Caki2 (cell line): Measurements from ENCODE around the gene GDF15. TPM values are rescaled to one million over a fixed set of nuclear protein-coding genes. Genes with fewer than 3 reads are reported as not detected.

Experiments used
- DNase-seq: peaks from one replicate; pipeline ENCODE4 v3.0.0-alpha.2; 2015; ENCODE audit warnings: low read depth
- in situ Hi-C: cut with HindIII; loops from 2 replicates; pipeline ENCODE4 v1.10.0; 2016; ENCODE audit warnings: low sequenced_read_pairs, low pct_unique_long_range_greater_than_20kb, mixed read lengths
- total RNA-seq: library from RNA; depleted of rRNA; stranded (reverse); fragments of >200 nt; shearing (Covaris generic); gene quantifications from 2 replicates; pipeline ENCODE4 v1.2.3, GENCODE V29; 2014; ENCODE audit warnings: low replicate concordance

The GDF15 gene
- total RNA-seq, 1 experiment from 2014 or later, result 410 TPM

DNA sequence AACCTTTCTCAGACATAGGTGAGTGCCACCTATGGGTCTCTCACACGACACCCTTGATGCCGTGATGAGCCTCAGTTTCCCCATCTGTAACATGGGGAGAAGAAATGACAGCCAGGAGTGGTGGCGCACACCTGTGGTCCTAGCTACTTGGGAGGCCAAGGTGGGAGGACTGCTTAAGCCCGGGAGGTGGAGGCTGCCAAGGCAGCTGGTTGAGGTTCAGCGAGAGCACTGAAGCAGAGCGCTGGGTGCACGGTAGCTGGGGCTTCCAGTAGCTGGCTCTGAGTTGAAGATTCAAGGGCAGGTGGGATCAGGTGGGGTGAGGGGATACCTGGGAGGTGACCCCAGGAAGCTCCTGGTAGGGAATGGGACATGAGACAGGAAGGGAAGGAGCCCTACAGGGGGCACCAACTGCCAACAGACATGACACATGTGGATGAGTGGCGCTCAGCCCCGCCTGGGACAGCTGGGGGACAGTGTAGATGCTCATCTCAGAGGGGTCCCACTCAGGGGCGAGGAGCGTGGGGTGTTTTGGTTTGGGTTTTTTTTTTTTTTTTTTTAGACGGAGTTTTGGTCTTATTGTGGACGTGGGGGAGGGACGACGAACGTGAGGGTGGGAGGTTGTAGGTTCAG lies 26.8 kb downstream of the GDF15 start:
- no peak for DNase-seq
- in situ Hi-C loops, result no loop called here

DNA sequence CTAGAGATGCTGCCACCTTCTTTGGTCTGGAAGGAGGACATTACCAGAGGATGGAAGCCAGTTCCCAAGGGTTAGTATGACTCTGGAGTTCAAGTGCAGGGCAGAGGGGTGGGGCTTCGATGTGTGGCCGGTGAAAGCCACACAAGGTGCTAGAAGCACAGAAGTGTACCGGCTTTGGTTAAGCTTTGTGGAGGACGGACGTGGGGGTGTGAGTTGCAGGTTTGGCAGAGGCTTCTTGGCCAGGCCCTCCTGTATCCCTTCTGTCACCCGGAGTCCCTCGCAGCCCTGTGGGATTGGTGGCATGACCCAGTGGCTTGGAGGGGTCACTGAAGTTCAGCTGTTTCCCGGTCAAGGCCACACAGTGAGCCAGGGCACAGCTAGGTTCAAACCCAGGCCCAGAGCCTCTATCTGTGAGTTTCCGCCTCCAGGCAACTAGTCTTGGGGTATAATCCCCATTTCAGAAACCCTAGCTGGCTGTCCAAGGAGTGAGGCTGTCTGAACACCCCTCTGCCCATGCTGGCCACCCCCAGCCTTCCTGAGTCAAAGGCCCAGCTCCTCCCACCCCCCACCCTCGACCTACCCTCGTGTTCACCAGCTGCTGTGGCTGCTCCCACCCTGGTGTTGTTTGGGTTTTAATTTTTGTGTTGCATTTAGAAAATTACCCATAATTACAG lies 28.7 kb downstream of the GDF15 start:
- DNase-seq, result peak; percentile 64
- in situ Hi-C loops, result no loop called here

DNA sequence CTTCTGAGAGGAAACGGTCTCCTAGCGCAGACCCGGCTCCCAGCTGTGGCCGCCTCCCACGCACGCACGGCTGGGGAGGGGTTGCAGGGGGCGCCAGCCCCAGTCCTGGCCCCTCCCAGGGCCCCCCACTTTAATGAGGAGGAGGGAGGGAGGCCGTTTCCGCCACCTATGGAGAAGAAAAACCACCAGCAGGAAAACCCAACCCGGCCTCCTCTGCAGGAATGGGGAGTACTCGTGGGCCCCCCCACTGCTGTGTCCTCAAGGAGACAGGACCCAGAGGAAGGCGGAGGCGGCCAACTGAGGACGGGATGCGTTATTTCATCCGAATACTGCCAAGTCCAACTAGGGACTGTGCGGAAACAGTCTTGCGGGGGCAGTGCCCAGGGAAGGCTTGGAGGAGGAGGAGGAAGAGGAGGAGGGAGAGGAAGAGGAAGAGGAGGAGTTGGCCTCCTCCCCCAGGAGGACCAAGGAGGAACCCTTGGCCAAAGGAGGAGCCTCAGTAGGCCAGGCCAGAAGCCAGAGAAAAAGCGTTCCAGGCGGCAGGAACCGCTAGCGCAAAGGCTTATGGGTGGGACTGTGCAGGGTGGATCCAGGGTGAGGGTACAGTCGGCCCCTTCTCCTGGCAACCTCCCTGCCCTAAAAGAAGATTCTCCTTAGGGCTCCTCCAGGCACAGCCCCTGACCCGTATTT lies 29.4 kb downstream of the GDF15 start:
- in situ Hi-C loops, result no loop called here
- DNase-seq, result no peak

DNA sequence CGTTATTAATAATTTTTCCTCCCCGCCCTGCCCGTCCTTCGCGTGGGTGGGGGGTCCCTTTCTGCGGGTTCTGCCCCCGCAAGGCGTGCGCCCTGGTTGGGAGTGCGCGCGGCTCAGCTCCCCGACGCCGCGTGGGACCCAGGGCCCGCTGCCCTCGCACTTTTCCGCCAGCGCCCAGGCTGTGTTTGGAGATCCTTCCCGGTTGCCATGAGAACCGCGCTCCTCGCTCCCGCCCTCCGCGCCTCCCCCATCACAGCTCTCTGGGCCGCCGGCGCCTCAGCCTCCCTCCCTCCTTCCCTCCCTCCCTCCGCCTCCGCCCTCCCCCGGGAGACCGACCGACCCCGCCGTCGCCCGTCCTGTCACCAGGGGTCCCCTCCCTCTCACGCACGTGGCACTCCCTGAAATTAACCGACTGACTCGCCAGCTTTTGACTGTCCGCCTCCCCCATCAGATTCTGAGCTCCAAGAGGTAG lies 30.9 kb downstream of the GDF15 start:
- in situ Hi-C loops, result no loop called here
- DNase-seq, result peak; percentile 89

DNA sequence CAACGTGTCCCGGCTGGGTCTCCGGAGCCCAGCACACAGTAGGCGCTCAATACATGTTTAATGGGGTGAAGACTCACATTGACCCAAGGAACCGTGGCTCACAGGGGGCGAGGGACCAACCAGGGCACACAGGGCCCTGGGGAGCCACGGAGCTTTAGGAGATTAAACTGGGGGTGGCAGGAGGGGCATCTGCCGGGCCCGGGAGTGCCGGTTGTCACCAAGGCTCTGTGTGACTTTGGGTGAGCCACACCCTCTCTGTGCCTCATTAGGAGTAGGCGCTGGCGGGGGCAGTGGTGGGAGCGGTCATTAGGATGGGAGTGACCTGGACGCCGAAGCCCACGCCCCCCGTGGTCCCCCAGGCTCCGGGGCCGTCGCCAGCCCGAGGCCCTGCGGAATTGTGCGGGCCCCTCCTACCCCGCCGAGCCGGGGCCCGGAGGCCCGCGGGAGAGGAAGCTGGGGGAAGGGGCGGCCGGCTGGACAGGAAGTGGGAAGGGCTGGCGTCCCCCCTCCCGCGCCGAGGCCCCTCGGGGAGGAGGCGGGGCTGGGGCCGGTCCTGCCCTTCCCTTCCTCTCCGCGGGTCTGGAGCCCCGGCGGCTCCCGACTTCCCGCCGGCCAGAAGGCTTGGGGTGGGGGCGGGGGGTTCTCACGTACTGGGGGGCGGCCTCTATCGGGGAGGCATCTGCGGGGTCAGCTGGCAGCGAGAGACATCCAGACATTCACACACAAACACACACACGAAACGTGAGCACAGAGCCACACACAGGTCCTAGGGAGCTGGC lies 31.5 kb downstream of the GDF15 start:
- in situ Hi-C loops, result no loop called here
- peak; percentile 92 for DNase-seq

DNA sequence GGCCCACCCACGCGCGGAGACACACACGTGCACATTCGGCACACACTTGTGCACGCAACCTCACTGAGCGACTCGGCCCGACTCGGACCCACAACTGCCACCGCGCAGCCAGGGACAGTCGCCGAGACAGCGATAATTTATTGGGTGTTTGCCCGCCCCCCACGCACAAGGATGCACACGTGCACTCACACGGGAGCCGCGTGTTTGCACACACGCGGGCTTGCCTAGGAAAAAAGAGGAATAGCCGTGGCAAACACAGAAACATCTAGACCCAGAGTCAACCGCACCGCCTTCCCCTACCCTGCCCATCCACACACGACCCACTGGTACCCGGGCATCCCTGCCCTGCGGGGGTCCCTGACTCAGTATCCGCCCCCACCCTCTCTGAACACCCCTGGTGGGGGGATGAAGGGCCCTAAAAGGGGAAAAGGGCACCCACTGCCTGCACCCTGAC lies 32.1 kb downstream of the GDF15 start:
- DNase-seq, result peak; percentile 48
- in situ Hi-C loops, result no loop called here

DNA sequence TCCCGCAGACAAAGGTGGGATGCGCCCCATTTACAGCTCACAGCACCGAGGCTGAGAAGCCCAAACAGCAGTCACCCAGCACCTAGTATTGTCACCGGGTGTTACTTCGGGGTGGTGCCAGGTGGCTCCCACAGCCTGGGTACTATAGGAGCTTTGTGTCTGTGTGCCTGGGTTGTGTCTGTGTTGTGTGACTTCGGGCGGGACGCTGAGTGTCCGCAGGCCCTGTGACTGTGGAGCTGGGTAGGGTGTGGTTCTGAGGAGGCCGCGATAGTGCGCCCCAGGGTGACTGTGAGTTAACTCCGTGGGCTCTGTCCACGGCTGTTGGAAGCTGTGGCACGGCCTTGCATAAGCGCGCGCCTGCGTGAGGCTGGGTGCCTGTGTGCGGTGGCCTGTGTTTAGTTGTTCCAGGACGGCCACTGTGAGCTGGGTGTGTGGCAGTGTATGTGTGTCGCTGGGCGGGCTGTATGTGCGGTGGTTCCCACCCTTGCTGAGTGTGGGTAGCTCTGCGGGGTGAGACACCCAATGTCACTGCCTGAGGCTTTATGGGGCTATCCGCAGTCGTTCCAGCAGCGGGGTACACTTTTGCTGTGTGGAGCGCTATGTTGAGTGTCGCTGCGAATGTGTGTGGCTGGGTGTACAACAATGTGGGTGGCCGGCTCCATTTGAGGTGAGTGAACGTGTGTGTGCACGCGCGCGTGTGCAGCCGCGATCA lies 32.7 kb downstream of the GDF15 start:
- in situ Hi-C loops, result no loop called here
- DNase-seq, result no peak

DNA sequence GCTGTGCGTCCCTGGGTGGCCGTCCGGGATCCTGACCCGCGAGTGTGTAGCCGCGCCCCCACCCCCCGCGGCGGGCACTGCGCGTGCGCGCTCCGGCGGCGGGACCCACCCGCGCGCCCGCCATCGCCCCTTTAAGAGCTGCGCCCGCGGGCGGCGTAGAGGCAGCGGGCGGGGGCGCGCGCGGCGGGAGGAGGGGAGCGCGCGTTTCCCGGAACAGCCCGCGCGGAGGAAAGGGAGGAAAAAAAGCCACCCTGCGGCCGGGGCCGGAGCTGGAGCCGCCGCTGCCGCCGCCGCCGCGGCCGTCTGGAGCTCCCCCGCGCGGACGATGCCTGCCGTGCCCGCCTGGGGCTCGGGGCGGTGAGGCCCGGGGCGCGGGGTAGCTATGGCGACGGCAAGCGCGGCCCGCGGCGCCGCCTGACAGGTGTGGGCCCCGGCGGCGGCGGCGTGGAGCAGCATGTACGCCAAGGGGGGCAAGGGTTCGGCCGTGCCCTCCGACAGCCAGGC lies 33.3 kb downstream of the GDF15 start, which contains the start of gene SSBP4:
Gene SSBP4, plus strand, starts transcription at position 204 of the 504 bp plus-strand sequence. Its CDS starts 251 bp downstream, at position 455.
- DNase-seq, result peak; percentile 88
- in situ Hi-C loops, result no loop called here

DNA sequence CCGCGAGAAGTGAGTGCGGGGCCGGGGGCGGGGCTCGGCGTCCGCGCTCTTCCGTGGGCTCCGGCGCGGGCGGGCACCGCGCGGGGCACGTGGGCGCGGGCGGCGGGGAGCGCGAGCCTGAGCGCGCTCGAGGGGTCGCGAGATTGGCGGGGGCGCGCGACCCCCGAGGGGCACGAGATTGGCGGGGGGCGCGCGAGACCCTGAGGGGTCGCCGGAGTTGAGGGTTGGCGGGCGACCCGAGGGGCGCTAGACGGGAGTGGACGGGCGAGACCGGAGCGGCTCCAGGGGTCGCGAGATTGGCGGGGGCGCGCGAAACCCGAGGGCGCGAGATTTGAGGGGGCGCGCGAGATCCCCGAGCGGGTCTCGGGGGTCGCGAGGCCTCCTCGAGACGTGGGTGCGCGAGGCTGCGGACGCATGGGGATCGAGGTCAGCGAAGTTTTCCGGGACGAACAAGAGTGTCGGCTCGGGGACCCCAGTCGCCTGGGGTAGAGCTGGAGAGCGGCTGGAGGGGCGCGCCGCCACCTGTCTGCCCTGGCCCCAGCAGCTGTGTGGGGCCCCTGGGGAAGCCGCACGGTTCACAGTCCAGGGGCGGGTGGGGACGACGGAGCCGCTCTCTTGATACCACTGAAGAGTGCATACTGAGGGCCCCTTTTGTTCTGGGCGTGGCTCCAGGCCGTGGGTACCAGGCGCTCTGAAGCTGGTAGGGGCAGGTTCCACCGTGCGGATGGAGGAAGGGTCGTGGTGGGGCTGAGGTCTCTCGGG lies 33.9 kb downstream of the GDF15 start:
- in situ Hi-C loops, result no loop called here

DNA sequence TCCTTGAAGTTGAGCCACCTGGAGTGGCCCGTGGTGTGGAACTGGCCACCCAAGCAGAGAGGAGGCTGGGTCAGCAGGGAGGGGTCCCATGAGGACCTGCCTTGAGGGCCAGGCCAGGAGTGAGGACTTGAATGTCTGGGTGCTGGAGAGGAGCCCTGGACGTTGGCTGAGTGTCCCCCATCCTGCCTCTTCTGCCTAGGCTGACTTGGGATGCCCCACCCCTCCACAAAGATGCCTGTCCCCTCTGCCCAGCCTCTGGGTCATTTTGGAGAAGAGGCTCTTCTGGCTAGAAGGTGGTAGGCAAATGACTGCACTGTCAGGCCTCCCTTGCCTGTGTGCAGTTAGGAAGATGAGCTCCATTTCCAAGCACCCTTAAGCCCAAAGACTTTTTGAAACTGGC lies 35.0 kb downstream of the GDF15 start:
- no peak for DNase-seq
- in situ Hi-C loops, result no loop called here

More for the DNA sequence above, 33.9 kb downstream of the GDF15 start:
- no peak for DNase-seq

DNA sequence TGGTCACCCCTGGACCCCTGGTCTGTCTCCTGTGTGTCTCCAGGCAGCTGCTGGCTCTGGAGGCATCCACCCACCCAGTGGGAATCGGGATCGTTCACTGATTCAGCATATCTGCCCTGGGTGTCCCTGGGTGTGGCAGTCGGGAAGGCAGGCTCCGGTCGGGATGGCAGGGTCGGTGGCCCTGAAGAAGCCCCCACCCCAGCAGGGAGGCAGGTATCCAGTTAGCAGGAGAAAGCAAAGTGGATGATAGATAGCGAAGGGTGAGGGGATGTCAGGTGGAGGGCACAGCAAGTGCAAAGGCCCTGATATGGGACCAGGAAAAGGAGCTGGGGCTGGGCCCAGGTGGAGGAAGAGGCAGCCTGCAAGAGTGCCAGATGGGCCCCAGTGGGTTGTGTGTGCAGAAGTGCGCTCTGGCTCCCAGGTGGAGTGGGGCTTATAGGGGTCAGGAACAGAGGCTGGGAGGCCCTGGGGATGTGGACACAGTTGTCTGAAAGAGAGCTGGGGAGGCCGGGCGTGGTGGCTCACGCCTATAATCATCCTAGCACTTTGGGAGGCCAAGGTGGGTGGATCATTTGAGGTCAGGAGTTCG lies 35.5 kb downstream of the GDF15 start:
- no peak for DNase-seq
- in situ Hi-C loops, result no loop called here

DNA sequence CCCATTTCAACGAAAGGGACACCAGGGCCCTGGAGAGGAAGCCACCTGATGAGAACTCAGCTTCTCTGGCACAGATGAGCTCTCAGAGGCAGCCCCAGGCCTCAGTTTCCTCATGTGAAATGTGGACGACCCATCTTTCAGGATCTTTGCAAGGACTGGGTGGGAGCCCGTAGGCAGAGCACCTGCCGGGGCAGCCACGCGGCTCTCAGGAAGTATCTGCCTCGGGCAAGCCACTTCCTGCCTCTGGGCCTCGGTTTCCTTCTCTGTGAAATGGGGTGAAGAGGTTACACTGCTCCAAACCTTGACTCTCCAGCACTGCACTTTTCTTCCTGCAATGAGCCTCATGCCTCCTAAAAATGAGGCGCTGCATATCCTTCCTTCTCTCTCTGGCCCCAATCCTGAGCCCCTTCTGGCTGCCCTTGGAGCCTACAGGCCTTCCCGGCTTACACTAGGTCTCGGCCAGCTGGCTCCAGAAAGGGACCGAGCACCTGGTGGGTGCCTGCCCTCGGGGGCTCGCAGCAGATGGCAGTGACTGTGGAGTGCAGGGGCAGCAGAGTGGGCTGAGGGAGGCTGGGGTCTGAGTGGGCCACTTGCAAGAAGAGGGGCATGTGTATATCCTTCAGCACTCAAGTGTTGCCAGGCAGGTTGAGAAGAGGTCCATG lies 36.7 kb downstream of the GDF15 start:
- DNase-seq, result no peak
- in situ Hi-C loops, result no loop called here

DNA sequence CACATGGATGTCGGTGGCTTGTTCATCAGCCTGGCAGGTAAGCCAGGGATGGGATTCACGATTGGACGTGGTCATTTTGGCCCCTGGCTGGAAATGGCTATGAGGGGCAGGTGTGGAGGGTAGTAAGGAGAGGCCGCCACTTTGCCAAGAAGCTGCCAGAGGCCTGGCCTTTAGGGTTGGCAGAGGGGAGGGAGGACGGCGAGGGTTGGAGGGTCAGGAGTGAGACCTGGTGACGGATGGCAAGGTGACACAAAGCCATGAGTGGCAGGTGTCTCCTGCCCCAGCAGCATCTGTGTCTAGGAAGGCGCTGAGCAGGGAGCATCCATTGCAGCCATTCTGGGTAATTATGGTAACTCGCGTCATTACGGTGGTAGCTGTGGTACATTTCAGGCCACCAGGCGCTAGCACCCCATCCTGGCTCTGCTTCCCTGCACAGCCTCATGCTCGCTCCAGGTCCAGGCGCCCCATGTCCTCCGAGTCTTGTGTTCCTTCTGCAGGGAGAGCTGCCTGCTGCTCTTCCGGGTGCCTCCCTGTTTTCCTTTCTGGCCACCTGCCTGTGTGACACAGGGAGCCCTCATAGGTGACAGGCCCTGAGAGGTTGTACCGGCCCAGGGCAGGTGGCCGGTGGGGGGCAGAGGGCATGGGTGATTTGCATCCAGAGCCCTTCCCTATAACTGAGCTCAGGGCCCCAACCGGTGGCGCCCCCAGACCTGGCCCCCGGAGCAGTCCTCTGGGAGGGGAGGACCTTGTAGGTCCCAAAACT lies 37.5 kb downstream of the GDF15 start:
- in situ Hi-C loops, result no loop called here
- DNase-seq, result no peak

DNA sequence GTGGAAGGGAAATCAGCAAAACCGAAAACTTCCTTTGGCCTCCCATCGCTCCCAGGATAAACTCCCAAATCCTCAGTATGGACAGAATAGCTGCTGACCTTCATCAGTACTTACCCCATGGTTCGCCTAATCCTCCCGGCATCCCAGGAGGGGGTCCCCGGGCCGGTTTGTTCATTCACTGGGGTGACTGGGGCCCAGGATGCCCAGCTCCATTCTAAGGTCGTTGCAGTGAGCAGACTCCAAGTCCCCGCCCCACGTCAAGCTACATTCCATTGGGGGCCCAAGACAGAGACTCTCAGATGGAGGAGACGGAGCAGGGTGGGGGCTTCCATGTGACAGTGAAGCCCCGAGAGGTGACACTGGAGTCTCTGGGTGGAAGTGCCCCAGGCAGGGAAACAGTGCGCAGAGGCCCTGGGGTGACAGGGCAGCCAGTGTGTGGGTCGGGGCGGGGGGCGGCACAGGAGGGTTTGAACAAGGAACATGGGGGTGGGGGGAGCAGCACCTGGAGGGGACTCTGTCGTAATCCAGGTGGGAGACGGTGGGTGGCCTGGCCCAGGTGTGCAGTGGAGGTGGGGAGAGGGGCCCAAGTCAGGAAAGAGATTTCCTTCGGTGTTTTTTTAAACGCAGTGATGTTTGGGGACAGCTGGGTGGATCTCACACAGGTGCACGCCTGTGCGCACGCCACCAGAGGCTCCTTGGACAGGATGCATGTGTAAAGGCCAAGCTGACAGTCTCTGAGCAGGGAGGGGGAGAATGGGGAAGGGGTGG lies 38.3 kb downstream of the GDF15 start:
- in situ Hi-C loops, result no loop called here
- DNase-seq, result no peak

DNA sequence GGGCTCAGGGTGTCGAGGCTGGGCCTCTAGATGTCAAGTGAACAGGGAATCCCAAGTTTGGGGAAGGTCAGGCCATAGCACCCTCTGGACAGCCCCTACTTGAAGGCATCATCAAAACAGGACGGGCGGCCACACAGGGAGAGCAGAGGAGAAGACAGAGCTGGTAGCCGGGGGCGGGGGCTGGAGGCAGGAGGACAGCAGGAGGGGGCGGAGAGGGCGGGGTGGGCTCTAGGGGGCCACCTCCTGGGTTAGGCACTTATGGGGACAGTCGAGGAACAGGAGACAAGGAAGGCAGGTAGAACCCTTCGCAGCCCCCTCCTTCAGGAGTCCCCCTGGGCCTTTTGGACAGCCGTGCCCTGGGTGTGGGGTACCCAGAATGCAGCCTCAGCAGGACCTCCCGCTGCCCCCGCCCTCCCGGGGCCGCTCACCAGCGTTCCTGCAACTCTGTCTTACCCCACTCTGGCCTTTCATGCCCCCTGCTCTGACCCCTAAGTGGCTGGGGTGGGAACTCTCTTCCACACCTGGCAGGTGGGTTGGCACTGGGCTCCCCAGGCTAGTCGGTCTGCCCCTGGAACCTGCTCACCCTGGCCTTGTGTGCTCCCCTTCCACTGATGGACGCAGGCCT lies 39.0 kb downstream of the GDF15 start:
- no peak for DNase-seq
- in situ Hi-C loops, result no loop called here
